Neural progenitor cell (in vitro differentiated cells): ENCODE results near the gene ASAP2. TPM values are rescaled to one million over a fixed set of nuclear protein-coding genes. Genes with fewer than 3 reads are reported as not detected.

Source experiments
- DNase-seq: peaks from one replicate; pipeline ENCODE4 v3.0.0-alpha.2; 2016; ENCODE audit warnings: low spot score
- H2AFZ ChIP-seq: fragments of 200-600 bp; sonication (generic); replicated peaks from 2 replicates; pipeline ENCODE4 v1.6.1; 2016; ENCODE audit warnings: antibody characterized with exemption
- H3F3A ChIP-seq: fragments of 200-600 bp; sonication (generic); 2 replicates; pipeline ENCODE4 v1.6.1; 2016; ENCODE audit warnings: antibody characterized with exemption, low read depth
- H3K27ac ChIP-seq: fragments of 200-600 bp; sonication (generic); 2 replicates; pipeline ENCODE4 v1.5.1; 2016; ENCODE audit warnings: mild to moderate bottlenecking
- H3K27me3 ChIP-seq: fragments of 200-600 bp; sonication (generic); 2 replicates; pipeline ENCODE4 v1.6.1; 2016; ENCODE audit warnings: mild to moderate bottlenecking, moderate library complexity
- H3K36me3 ChIP-seq: fragments of 200-600 bp; sonication (generic); 2 replicates; pipeline ENCODE4 v1.5.1; 2016
- H3K4me1 ChIP-seq: fragments of 200-600 bp; sonication (generic); 2 replicates; pipeline ENCODE4 v1.6.1; 2016; ENCODE audit warnings: mixed run types
- H3K4me2 ChIP-seq: fragments of 200-600 bp; sonication (generic); 2 replicates; pipeline ENCODE4 v1.6.1; 2016
- H3K4me3 ChIP-seq: fragments of 200-600 bp; sonication (generic); 2 replicates; pipeline ENCODE4 v1.5.1; 2016
- H3K79me2 ChIP-seq: fragments of 200-600 bp; sonication (generic); 2 replicates; pipeline ENCODE4 v1.6.1; 2016; ENCODE audit warnings: low read depth
- H3K9ac ChIP-seq: fragments of 200-600 bp; sonication (generic); 2 replicates; pipeline ENCODE4 v1.6.1; 2016
- H3K9me3 ChIP-seq: fragments of 200-600 bp; sonication (generic); 2 replicates; pipeline ENCODE4 v1.5.1; 2016; ENCODE audit warnings: low read depth
- H4K20me1 ChIP-seq: fragments of 200-600 bp; sonication (generic); 2 replicates; pipeline ENCODE4 v1.6.1; 2016; ENCODE audit warnings: low read depth
- H3K27ac Mint-ChIP-seq: 3 replicates; pipeline ENCODE4 v1.8.0; 2021; ENCODE audit warnings: mixed read lengths
- H3K27me3 Mint-ChIP-seq: 2 replicates; pipeline ENCODE4 v1.8.0; 2022; ENCODE audit warnings: low read depth, mild to moderate bottlenecking, inconsistent platforms, moderate library complexity, mixed read lengths; ENCODE audit not compliant: insufficient read depth
- H3K36me3 Mint-ChIP-seq: 3 replicates; pipeline ENCODE4 v1.8.0; 2021; ENCODE audit warnings: mixed read lengths
- H3K4me1 Mint-ChIP-seq: 3 replicates; pipeline ENCODE4 v1.8.0; 2021; ENCODE audit warnings: mixed read lengths
- H3K4me3 Mint-ChIP-seq: 3 replicates; pipeline ENCODE4 v1.8.0; 2021; ENCODE audit warnings: mild to moderate bottlenecking, moderate library complexity, mixed read lengths
- H3K9me3 Mint-ChIP-seq: 3 replicates; pipeline ENCODE4 v1.8.0; 2020; ENCODE audit warnings: mixed read lengths
- CTCF ChIP-seq: fragments of 200-600 bp; sonication (generic); IDR thresholded peaks from 2 replicates; pipeline ENCODE4 v1.5.1; 2017; ENCODE audit warnings: antibody characterized with exemption, mild to moderate bottlenecking
- EZH2 ChIP-seq: fragments of 200-600 bp; sonication (generic); IDR thresholded peaks from 2 replicates; pipeline ENCODE4 v1.6.1; 2017; ENCODE audit warnings: antibody characterized with exemption, mild to moderate bottlenecking, moderate library complexity
- EZH2phosphoT487 ChIP-seq: fragments of 200-600 bp; sonication (generic); IDR thresholded peaks from 2 replicates; pipeline ENCODE4 v1.6.1; 2017; ENCODE audit warnings: antibody characterized with exemption
- total RNA-seq: library from RNA; depleted of rRNA; stranded (reverse); fragments of >200 nt; gene quantifications from 2 replicates; pipeline ENCODE4 v1.2.3, GENCODE V29; 2015; ENCODE audit warnings: low replicate concordance

ASAP2 gene
- total RNA-seq, 1 donor from 2014 or later: 31.7 TPM

GRCh38 chr2:9441556-9441955, 234.9 kb downstream of the ASAP2 start:
- Histone ChIP-seq H3K27ac (no peak overlapping the region), H2AFZ (no peak overlapping the region), H3K4me1 (no peaks in the 10 kb centered on the region), H3K79me2 (no peaks in the 10 kb centered on the region), H3K4me3 (no peak overlapping the region), H4K20me1 (peaks cover 3% of the 10 kb centered on the region), H3K9ac (no peak overlapping the region), H3K4me2 (no peak overlapping the region), H3K36me3 (peaks cover 39% of the 10 kb centered on the region), H3F3A (no peaks in the 10 kb centered on the region), H3K27me3 (no peaks in the 10 kb centered on the region), H3K9me3 (no peaks in the 10 kb centered on the region)
- Mint-ChIP-seq H3K36me3 (peaks cover 33% of the 10 kb centered on the region), H3K4me1 (no peaks in the 10 kb centered on the region), H3K27ac (no peak overlapping the region), H3K9me3 (no peaks in the 10 kb centered on the region), H3K4me3 (no peak overlapping the region), H3K27me3 (peaks cover 5% of the 10 kb centered on the region)
- no peak for DNase-seq
- TF ChIP-seq EZH2phosphoT487 (no peak), EZH2 (no peak), CTCF (no peak)

DNA sequence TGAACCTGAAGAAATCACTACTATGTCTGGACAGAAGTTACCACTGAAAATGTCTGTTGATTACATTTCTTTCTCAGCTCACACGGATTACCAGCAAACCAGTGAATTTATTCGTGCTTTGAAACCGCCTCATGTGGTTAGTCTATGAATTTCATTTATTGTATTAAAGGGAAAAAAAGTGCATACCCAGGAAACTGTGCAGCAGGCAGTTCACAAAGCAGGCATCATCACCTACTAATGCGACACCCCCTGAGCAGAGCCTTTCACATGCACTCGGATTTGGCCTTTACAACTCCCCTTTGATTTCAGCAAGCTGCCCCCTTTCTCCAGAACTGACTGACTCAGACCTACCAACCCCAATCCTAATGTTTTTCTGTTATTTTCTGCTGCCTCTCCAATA, 236.9 kb downstream of the ASAP2 start:
- Mint-ChIP-seq H3K4me1 (no peaks in the 10 kb centered on the region), H3K4me3 (no peak overlapping the region), H3K36me3 (peaks cover 35% of the 10 kb centered on the region), H3K27me3 (peaks cover 5% of the 10 kb centered on the region), H3K27ac (no peak overlapping the region), H3K9me3 (no peaks in the 10 kb centered on the region)
- H2AFZ ChIP-seq: no peak overlapping the region
- no peaks in the 10 kb centered on the region for H3K9me3 ChIP-seq
- H3K9ac ChIP-seq: no peak overlapping the region
- no peak for TF ChIP-seq EZH2
- TF ChIP-seq EZH2phosphoT487: no peak
- H3K4me3 ChIP-seq: no peak overlapping the region
- peaks cover 3% of the 10 kb centered on the region for H4K20me1 ChIP-seq
- no peak overlapping the region for H3K27ac ChIP-seq
- no peaks in the 10 kb centered on the region for H3K79me2 ChIP-seq
- no peaks in the 10 kb centered on the region for H3K27me3 ChIP-seq
- peaks cover 23% of the 10 kb centered on the region for H3K36me3 ChIP-seq
- no peaks in the 10 kb centered on the region for H3K4me1 ChIP-seq
- no peak overlapping the region for H3K4me2 ChIP-seq
- DNase-seq: no peak
- no peaks in the 10 kb centered on the region for H3F3A ChIP-seq

DNA sequence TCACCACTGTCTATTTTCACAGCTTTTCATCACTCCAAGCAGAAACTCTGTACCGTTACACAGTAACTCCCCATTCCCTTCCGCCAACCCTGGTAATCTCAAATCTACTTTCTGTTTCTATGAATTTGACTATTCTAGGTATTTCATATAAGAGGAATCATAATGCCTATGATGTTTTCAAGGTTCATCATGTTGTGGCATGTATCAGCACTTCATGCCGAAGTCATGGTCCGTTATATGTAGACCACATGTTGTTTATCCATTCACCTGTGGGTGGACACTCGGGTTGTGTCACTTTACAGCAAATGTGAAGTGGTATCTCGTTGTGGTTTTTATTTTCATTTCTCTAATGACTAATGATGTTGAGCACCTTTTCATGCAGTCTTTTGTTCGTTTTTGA, 238.5 kb downstream of the ASAP2 start:
- Mint-ChIP-seq H3K27me3 (peaks cover 5% of the 10 kb centered on the region), H3K9me3 (no peaks in the 10 kb centered on the region), H3K27ac (no peak overlapping the region), H3K4me3 (no peak overlapping the region), H3K4me1 (no peaks in the 10 kb centered on the region), H3K36me3 (peaks cover 34% of the 10 kb centered on the region)
- no peak overlapping the region for H3K9ac ChIP-seq
- DNase-seq: no peak
- H3K36me3 ChIP-seq: peaks cover 19% of the 10 kb centered on the region
- H3K9me3 ChIP-seq: no peaks in the 10 kb centered on the region
- H3K4me2 ChIP-seq: no peak overlapping the region
- H3K4me1 ChIP-seq: no peaks in the 10 kb centered on the region
- H2AFZ ChIP-seq: no peak overlapping the region
- no peaks in the 10 kb centered on the region for H3K79me2 ChIP-seq
- no peak overlapping the region for H3K4me3 ChIP-seq
- H4K20me1 ChIP-seq: peaks cover 3% of the 10 kb centered on the region
- no peak overlapping the region for H3K27ac ChIP-seq
- TF ChIP-seq CTCF: no peak
- no peak for TF ChIP-seq EZH2
- TF ChIP-seq EZH2phosphoT487: no peak
- no peaks in the 10 kb centered on the region for H3F3A ChIP-seq
- H3K27me3 ChIP-seq: no peaks in the 10 kb centered on the region

- Histone ChIP-seq H3K27ac (no peak overlapping the region), H4K20me1 (peaks cover 3% of the 10 kb centered on the region), H3K9me3 (no peaks in the 10 kb centered on the region), H3K36me3 (peaks cover 24% of the 10 kb centered on the region), H3K4me3 (no peak overlapping the region), H3K79me2 (no peaks in the 10 kb centered on the region), H3K27me3 (no peaks in the 10 kb centered on the region), H2AFZ (no peak overlapping the region), H3K9ac (no peak overlapping the region), H3F3A (no peaks in the 10 kb centered on the region), H3K4me1 (no peaks in the 10 kb centered on the region), H3K4me2 (no peak overlapping the region)
- Mint-ChIP-seq H3K4me3 (no peak overlapping the region), H3K4me1 (no peaks in the 10 kb centered on the region), H3K9me3 (no peaks in the 10 kb centered on the region), H3K36me3 (peaks cover 25% of the 10 kb centered on the region), H3K27ac (no peak overlapping the region), H3K27me3 (no peaks in the 10 kb centered on the region)
- TF ChIP-seq EZH2: no peak
- no peak for TF ChIP-seq EZH2phosphoT487
- no peak for TF ChIP-seq CTCF
- no peak for DNase-seq
Observed at GRCh38 chr2:9451231-9451630, 244.6 kb downstream of the ASAP2 start.

Other genes with a start within 250 kb of the ASAP2 start
- gene MBOAT2, start 203.1 kb upstream of the ASAP2 start, total RNA-seq: 56.1 and 84.0 TPM in 2 replicates
- gene ITGB1BP1, start 216.7 kb downstream of the ASAP2 start, total RNA-seq: 14.6 and 17.3 TPM in 2 replicates
- 129 and 199 TPM in 2 replicates for gene CPSF3, start 216.8 kb downstream of the ASAP2 start, total RNA-seq